ENCODE data around the gene ZNF438.

DNA sequence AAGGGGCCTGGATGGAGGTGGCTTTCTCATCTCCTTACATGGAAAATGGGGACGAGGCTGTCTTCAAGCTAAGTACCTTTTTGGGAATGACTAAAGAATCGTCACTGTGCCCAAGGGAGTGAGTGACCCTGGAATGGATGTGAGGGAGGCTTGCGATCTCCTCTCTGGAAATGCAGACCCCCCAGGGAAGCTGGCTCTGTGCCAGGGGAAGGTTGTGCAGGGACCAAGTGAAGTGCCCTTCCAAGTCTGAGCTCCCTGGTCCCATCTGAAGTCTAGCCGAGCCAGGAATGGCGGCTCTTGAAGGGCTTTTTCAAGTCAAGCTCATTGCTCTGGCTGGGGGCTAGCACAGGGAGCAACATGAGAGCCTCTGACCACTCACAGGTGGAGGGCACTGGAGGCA is 221.2 kb downstream of the ZNF438 start:
- TF ChIP-seq POLR2A (IDR thresholded peaks at IDR 0.05) = no peak
- TF ChIP-seq CTCF (IDR thresholded peaks at IDR 0.05) = no peak
